DND-41 (cell line): ENCODE measurements around the gene SEMA6A.

Experiments used
- CTCF ChIP-seq: IDR thresholded peaks from 2 replicates; pipeline ENCODE4 v1.5.1; 2012; ENCODE audit warnings: borderline replicate concordance, low read length, moderate library complexity, mild to moderate bottlenecking; ENCODE audit not compliant: poor library complexity, severe bottlenecking; ENCODE audit errors: extremely low read depth
- EZH2 ChIP-seq: IDR thresholded peaks from 3 replicates; pipeline ENCODE4 v1.6.1; 2012; ENCODE audit warnings: borderline replicate concordance, low read depth, mild to moderate bottlenecking, moderate library complexity, low read length, inconsistent platforms; ENCODE audit not compliant: severe bottlenecking

DNA sequence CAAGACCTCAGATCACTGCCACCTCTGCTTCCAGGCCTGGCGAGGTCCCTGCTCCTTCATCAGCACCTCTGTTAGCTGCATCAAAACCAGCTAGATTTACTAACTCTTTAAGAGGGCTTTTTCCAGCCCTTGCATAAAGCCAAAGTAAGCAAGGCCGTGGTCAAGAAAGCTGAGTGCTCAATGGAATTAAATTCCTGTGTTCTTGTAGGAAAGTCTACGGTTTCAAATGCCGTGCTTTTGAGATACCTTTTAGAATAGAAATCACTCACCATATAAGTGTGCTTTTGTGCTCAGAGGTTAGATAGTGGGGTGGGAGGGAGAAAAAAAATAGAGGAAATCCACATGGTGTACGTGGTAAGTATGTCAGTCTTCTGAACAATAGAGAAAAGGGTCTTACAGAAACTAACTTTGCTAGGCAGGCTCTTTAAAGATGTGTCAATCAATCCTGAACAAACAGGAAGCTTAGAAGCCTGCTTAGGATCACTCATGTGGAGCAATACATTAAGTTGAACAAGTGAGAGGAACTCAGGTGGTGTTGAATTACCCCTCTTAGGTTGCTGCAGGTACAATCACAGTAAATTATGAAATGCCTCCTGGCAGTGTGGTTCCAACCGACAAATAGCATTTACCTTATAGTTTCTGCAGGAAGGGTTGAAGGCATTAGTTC lies 79.7 kb downstream of the SEMA6A start:
- TF ChIP-seq CTCF (no peak), EZH2 (no peak)
